Liver (tissue), 5 donors: Measurements from ENCODE around the gene YTHDF1. TPM values are rescaled to one million over a fixed set of nuclear protein-coding genes. Genes with fewer than 3 reads are reported as not detected.

Experiments used
- polyA plus RNA-seq, 2 donors: library from polyadenylated mRNA; stranded (reverse) in 1 of 2; unstranded in 1 of 2; fragments of 200-250 nt in 1 of 2; fragments of >200 nt in 1 of 2; fragmentation: Nextera tagmentation in 1 of 2; extraction: Ambion mirVana in 1 of 2; gene quantifications; one replicate each; pipeline versions ENCODE4 v1.2.1 to v1.2.3, GENCODE V29; 2013 to 2015
- small RNA-seq: library from RNA; depleted of rRNA; stranded (forward); fragments of <200 nt; gene quantifications from one replicate; pipeline ENCODE3, GENCODE V24; 2014
- total RNA-seq, 2 donors: library from RNA; depleted of rRNA; stranded (reverse); fragments of >200 nt; gene quantifications; one replicate each; pipeline ENCODE4 v1.2.3, GENCODE V29; 2014
- donor health status: healthy.
- donor health status: healthy.
- donor health status: healthy.

The YTHDF1 gene
- total and polyA plus RNA-seq, 4 donors: 6.8 to 19.5 (median 14.9) TPM

Small RNA genes within 50 kb of the gene (small RNA-seq; reads per million reads assigned to genes)
- not detected for gene MIR124-3
- not detected for gene MIR3196

Other genes starting within 250 kb of the YTHDF1 start
- gene BHLHE23, start 209.2 kb downstream of the YTHDF1 start, total RNA-seq: not detected
- not detected for gene BHLHE23, start 209.2 kb downstream of the YTHDF1 start, polyA plus RNA-seq
- under 1 TPM in 1 of 2 donors, not detected in 1; 0.23 TPM for gene BIRC7, start 19.8 kb upstream of the YTHDF1 start, total RNA-seq
- not detected for gene BIRC7, start 19.8 kb upstream of the YTHDF1 start, polyA plus RNA-seq
- gene NKAIN4, start 38.3 kb upstream of the YTHDF1 start, total RNA-seq: under 1 TPM in 1 of 2 donors, not detected in 1; 0.05 TPM
- gene NKAIN4, start 38.3 kb upstream of the YTHDF1 start, polyA plus RNA-seq: not detected
- gene ARFGAP1, start 56.7 kb upstream of the YTHDF1 start, total RNA-seq: 10 to 100 TPM; 18.3 to 29.7 TPM
- 10 to 100 TPM; 11.2 to 25.4 TPM for gene ARFGAP1, start 56.7 kb upstream of the YTHDF1 start, polyA plus RNA-seq
- gene COL20A1, start 77.1 kb upstream of the YTHDF1 start, total RNA-seq: not detected
- gene COL20A1, start 77.1 kb upstream of the YTHDF1 start, polyA plus RNA-seq: not detected
- gene CHRNA4, start 145.2 kb upstream of the YTHDF1 start, total RNA-seq: 10 to 100 TPM in 1 of 2 donors, not detected in 1; 23.3 TPM
- gene CHRNA4, start 145.2 kb upstream of the YTHDF1 start, polyA plus RNA-seq: 1 to 10 TPM; 3.2 to 6.4 TPM